ENCODE measurements around the gene USH2A. TPM values are rescaled to one million over a fixed set of nuclear protein-coding genes. Genes with fewer than 3 reads are reported as not detected.

Gene USH2A
- total RNA-seq, 1 donor from 2014 or later, result not detected

DNA sequence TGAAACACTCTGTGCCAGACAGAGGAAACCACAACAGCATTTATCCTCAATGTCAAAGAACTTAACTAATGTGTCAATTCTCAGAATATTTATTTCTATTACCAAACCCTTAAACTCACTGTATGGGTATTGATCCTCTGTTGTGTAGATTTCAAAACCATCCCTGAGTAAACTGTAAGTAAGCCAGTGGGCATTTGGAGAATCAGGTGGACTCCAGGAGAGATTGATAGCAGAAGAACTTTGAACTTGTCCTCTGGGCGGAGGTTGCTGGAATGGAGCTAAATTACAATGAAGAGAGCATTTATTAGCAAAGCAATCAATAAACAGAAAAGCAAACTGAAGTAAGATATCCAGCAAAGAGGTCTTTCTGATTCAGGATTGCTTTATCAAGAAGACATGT lies 216.1 kb downstream of the USH2A start:
- no peak overlapping the region for H3K27ac Mint-ChIP-seq (ENCODE audit: unreplicated experiment)
- no peaks in the 10 kb centered on the region for H3K36me3 Mint-ChIP-seq (ENCODE audit: unreplicated experiment)
- no peak for DNase-seq (ENCODE audit: extremely low spot score, unreplicated experiment)
- H3K27me3 Mint-ChIP-seq (ENCODE audit: unreplicated experiment), result peaks cover 15% of the 10 kb centered on the region
- no peak for TF ChIP-seq CTCF (IDR thresholded peaks at IDR 0.05)
- H3K9me3 Mint-ChIP-seq (ENCODE audit: unreplicated experiment), result no peaks in the 10 kb centered on the region
- no peak overlapping the region for H3K4me3 Mint-ChIP-seq (ENCODE audit: unreplicated experiment)
- no peaks in the 10 kb centered on the region for H3K4me1 Mint-ChIP-seq (ENCODE audit: unreplicated experiment)

DNA sequence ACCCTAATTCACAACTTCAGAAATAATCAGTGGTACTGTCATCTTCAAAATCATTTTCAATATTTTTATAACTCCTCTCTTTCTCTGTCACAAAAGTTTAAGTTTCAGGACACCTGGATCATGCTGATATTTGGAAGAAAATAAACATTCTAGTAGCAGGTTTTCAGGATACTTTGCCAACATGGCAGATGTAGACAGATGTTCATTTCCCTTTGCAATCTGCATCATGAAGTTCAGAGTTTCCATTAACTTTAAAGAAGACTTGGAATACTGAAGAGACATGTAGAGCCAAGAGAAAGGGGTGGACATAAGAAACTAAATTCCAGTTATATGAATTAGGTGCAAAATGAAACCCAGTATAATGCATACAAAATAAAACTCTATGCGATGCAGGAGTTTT lies 218.1 kb downstream of the USH2A start:
- DNase-seq (ENCODE audit: extremely low spot score, unreplicated experiment), result no peak
- Mint-ChIP-seq H3K4me3 (ENCODE audit: unreplicated experiment) (no peak overlapping the region), H3K27me3 (ENCODE audit: unreplicated experiment) (peaks cover 15% of the 10 kb centered on the region), H3K27ac (ENCODE audit: unreplicated experiment) (no peak overlapping the region), H3K4me1 (ENCODE audit: unreplicated experiment) (no peaks in the 10 kb centered on the region), H3K36me3 (ENCODE audit: unreplicated experiment) (no peaks in the 10 kb centered on the region), H3K9me3 (ENCODE audit: unreplicated experiment) (no peaks in the 10 kb centered on the region)
- TF ChIP-seq CTCF (IDR thresholded peaks at IDR 0.05), result no peak

- no peaks in the 10 kb centered on the region for H3K4me1 Mint-ChIP-seq (ENCODE audit: unreplicated experiment)
- no peak overlapping the region for H3K27ac Mint-ChIP-seq (ENCODE audit: unreplicated experiment)
- no peak for DNase-seq (ENCODE audit: extremely low spot score, unreplicated experiment)
- H3K4me3 Mint-ChIP-seq (ENCODE audit: unreplicated experiment), result no peak overlapping the region
- no peaks in the 10 kb centered on the region for H3K9me3 Mint-ChIP-seq (ENCODE audit: unreplicated experiment)
- no peak for TF ChIP-seq CTCF (IDR thresholded peaks at IDR 0.05)
- H3K36me3 Mint-ChIP-seq (ENCODE audit: unreplicated experiment), result no peaks in the 10 kb centered on the region
- peaks cover 25% of the 10 kb centered on the region for H3K27me3 Mint-ChIP-seq (ENCODE audit: unreplicated experiment)
Measured at GRCh38 chr1:216201946-216202345, 221.3 kb downstream of the USH2A start.

GRCh38 chr1:216200941-216201340 lies 222.3 kb downstream of the USH2A start:
- H3K4me1 Mint-ChIP-seq (ENCODE audit: unreplicated experiment), result no peaks in the 10 kb centered on the region
- H3K36me3 Mint-ChIP-seq (ENCODE audit: unreplicated experiment), result no peaks in the 10 kb centered on the region
- TF ChIP-seq CTCF (IDR thresholded peaks at IDR 0.05), result no peak
- no peak overlapping the region for H3K27ac Mint-ChIP-seq (ENCODE audit: unreplicated experiment)
- no peak for DNase-seq (ENCODE audit: extremely low spot score, unreplicated experiment)
- H3K27me3 Mint-ChIP-seq (ENCODE audit: unreplicated experiment), result peaks cover 25% of the 10 kb centered on the region
- no peak overlapping the region for H3K4me3 Mint-ChIP-seq (ENCODE audit: unreplicated experiment)
- H3K9me3 Mint-ChIP-seq (ENCODE audit: unreplicated experiment), result no peaks in the 10 kb centered on the region

DNA sequence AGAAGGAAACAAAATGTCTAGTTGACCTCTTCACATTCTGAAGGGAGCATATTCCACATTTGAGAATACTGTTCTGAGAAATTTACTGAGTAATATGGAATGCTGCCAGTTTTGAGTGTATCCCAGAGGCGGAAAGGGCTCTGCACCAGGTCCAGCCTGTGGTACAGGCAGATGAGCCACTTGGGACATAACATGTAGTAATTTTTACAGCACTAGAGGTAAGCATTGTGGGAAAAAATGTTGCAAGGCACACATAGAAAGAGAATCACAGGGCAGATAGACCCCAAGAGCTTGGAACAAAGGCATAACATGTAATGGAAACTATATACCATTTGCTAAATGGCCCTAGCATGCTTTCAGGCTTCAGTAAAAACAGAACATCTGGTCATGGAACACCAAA lies 228.5 kb downstream of the USH2A start:
- Mint-ChIP-seq H3K4me3 (ENCODE audit: unreplicated experiment) (no peak overlapping the region), H3K4me1 (ENCODE audit: unreplicated experiment) (no peaks in the 10 kb centered on the region), H3K27ac (ENCODE audit: unreplicated experiment) (no peak overlapping the region), H3K36me3 (ENCODE audit: unreplicated experiment) (no peaks in the 10 kb centered on the region), H3K27me3 (ENCODE audit: unreplicated experiment) (peaks cover 27% of the 10 kb centered on the region), H3K9me3 (ENCODE audit: unreplicated experiment) (no peaks in the 10 kb centered on the region)
- no peak for TF ChIP-seq CTCF (IDR thresholded peaks at IDR 0.05)
- no peak for DNase-seq (ENCODE audit: extremely low spot score, unreplicated experiment)
